ENCODE measurements around the gene CDA.

- TF ChIP-seq CTCF (IDR thresholded peaks at IDR 0.05) (no peak), EP300 (IDR thresholded peaks at IDR 0.05) (no peak), POLR2A (IDR thresholded peaks at IDR 0.05) (no peak), POLR2AphosphoS5 (IDR thresholded peaks at IDR 0.05) (no peak)
These were observed 54.2 kb downstream of the CDA start for GRCh38 chr1:20643080-20643479.
